CD14-positive monocyte (primary cell): ENCODE data around the gene RALGDS. TPM values are rescaled to one million over a fixed set of nuclear protein-coding genes. Genes with fewer than 3 reads are reported as not detected.

Experiments used
- DNase-seq, 3 donors: peaks; one replicate each; pipeline ENCODE4 v3.0.0-alpha.2; 2011 to 2022
- H2AFZ ChIP-seq: 2 replicates; pipeline ENCODE4 v1.6.0; 2012; ENCODE audit warnings: mild to moderate bottlenecking, low read depth, low read length, inconsistent platforms; ENCODE audit not compliant: insufficient read depth, poor library complexity, severe bottlenecking
- H3K27ac ChIP-seq, 2 donors: 1 replicate in 1 of 2; 2 replicates in 1 of 2; pipeline ENCODE4 v1.5.1; 2012 to 2013; ENCODE audit warnings: low read length in 2 of 2, control low read depth in 1 of 2, inconsistent platforms in 1 of 2, low read depth in 1 of 2, mild to moderate bottlenecking in 1 of 2
- H3K27me3 ChIP-seq, 2 donors: one replicate each; pipeline versions ENCODE4 v1.6.0 to v1.6.1; 2011 to 2013; ENCODE audit warnings: low read length in 2 of 2; ENCODE audit not compliant: control insufficient read depth in 2 of 2, insufficient read depth in 2 of 2
- H3K36me3 ChIP-seq, 2 donors: replicated peaks in 1 of 2; 1 replicate in 1 of 2; 2 replicates in 1 of 2; pipeline versions ENCODE4 v1.5.1 to v1.6.1; 2012 to 2013; ENCODE audit warnings: low read length in 2 of 2, control low read depth in 1 of 2, inconsistent platforms in 1 of 2, mild to moderate bottlenecking in 1 of 2; ENCODE audit not compliant: insufficient read depth in 2 of 2, control insufficient read depth in 1 of 2
- H3K4me1 ChIP-seq, 2 donors: 1 replicate in 1 of 2; 2 replicates in 1 of 2; pipeline versions ENCODE4 v1.5.1 to v1.6.1; 2012 to 2013; ENCODE audit warnings: low read length in 2 of 2, control low read depth in 1 of 2, inconsistent platforms in 1 of 2, mild to moderate bottlenecking in 1 of 2, moderate library complexity in 1 of 2; ENCODE audit not compliant: insufficient read depth in 2 of 2, control insufficient read depth in 1 of 2
- H3K4me2 ChIP-seq: replicated peaks from 2 replicates; pipeline ENCODE3; 2012; ENCODE audit warnings: low read length, moderate library complexity, mild to moderate bottlenecking; ENCODE audit not compliant: poor library complexity, severe bottlenecking; ENCODE audit errors: extremely low read depth
- H3K4me3 ChIP-seq, 3 experiments: fragments of 200-600 bp in 1 of 3; sonication (generic) in 1 of 3; replicated peaks in 1 of 3; 1 replicate in 2 of 3; 2 replicates in 1 of 3; pipeline ENCODE4 v1.5.1; 2011 to 2013; ENCODE audit warnings: low read length in 3 of 3, mild to moderate bottlenecking in 3 of 3, control low read depth in 2 of 3, low read depth in 2 of 3, inconsistent platforms in 1 of 3, moderate library complexity in 1 of 3
- H3K79me2 ChIP-seq: 2 replicates; pipeline ENCODE4 v1.6.0; 2012; ENCODE audit warnings: mild to moderate bottlenecking, control low read depth, inconsistent platforms, low read length, moderate library complexity; ENCODE audit not compliant: insufficient read depth
- H3K9ac ChIP-seq: 2 replicates; pipeline ENCODE4 v1.6.0; 2017; ENCODE audit warnings: low read length, mild to moderate bottlenecking; ENCODE audit not compliant: insufficient read depth, poor library complexity, severe bottlenecking
- H3K9me3 ChIP-seq, 2 donors: replicated peaks in 1 of 2; 1 replicate in 1 of 2; 2 replicates in 1 of 2; pipeline versions ENCODE4 v1.5.1 to v1.6.1; 2012 to 2013; ENCODE audit warnings: low read length in 2 of 2, control low read depth in 1 of 2; ENCODE audit not compliant: control insufficient read depth in 1 of 2, insufficient read depth in 1 of 2
- H4K20me1 ChIP-seq: 2 replicates; pipeline ENCODE4 v1.6.0; 2012; ENCODE audit warnings: mild to moderate bottlenecking, low read length, control low read depth, moderate library complexity; ENCODE audit not compliant: insufficient read depth
- H3K27ac Mint-ChIP-seq, 7 donors: one replicate each; pipeline ENCODE4 v1.8.0; 2020; ENCODE audit warnings: mild to moderate bottlenecking in 7 of 7, mixed read lengths in 7 of 7, moderate library complexity in 6 of 7, inconsistent platforms in 2 of 7
- H3K27me3 Mint-ChIP-seq, 3 donors: one replicate each; pipeline ENCODE4 v1.8.0; 2021 to 2022; ENCODE audit warnings: low read depth in 3 of 3, mild to moderate bottlenecking in 3 of 3, mixed read lengths in 3 of 3, moderate library complexity in 3 of 3, inconsistent platforms in 1 of 3
- H3K36me3 Mint-ChIP-seq, 2 donors: one replicate each; pipeline ENCODE4 v1.8.0; 2020; ENCODE audit warnings: mixed read lengths in 2 of 2, inconsistent platforms in 1 of 2, mild to moderate bottlenecking in 1 of 2
- H3K4me1 Mint-ChIP-seq: one replicate; pipeline ENCODE4 v1.8.0; 2020; ENCODE audit warnings: mild to moderate bottlenecking, mixed read lengths
- H3K4me3 Mint-ChIP-seq, 2 donors: one replicate each; pipeline ENCODE4 v1.8.0; 2020; ENCODE audit warnings: mild to moderate bottlenecking in 2 of 2, mixed read lengths in 2 of 2, moderate library complexity in 1 of 2
- H3K9me3 Mint-ChIP-seq, 7 donors: one replicate each; pipeline ENCODE4 v1.8.0; 2020 to 2022; ENCODE audit warnings: mixed read lengths in 7 of 7, mild to moderate bottlenecking in 6 of 7, moderate library complexity in 6 of 7, inconsistent platforms in 2 of 7
- WGBS: methylation state at CpG from one replicate; pipeline ENCODE4 v1.1.5; 2013; ENCODE audit warnings: missing lambda C conversion rate; ENCODE audit not compliant: insufficient coverage; 5-methylcytosine and 5-hydroxymethylcytosine counted together
- intact Hi-C, 2 donors: fragments of 100-400 bp; cut with micrococcal nuclease; formaldehyde crosslinking; loops; one replicate each; pipeline versions ENCODE4 v1.15.0 to v1.15.1; 2023
- polyA plus RNA-seq, 3 donors: library from polyadenylated mRNA; depleted of rRNA in 1 of 3; unstranded in 2 of 3; stranded (reverse) in 1 of 3; fragments of 300-500 nt in 2 of 3; fragments of >200 nt in 1 of 3; fragmentation: Illumina TruSeq in 2 of 3; gene quantifications; 1 replicate in 2 of 3; 2 replicates in 1 of 3; pipeline ENCODE4 v1.2.3, GENCODE V29; 2012 to 2021
- TF ChIP-seq, protein P1 (sequence below): fragments of 200-600 bp; IDR thresholded peaks from one replicate; pipeline ENCODE4 v1.8.0; 2022; ENCODE audit warnings: antibody characterized with exemption, mild to moderate bottlenecking

Gene RALGDS
- polyA plus RNA-seq, 3 donors = 3.5 to 63.8 (median 4.2) TPM

GRCh38 chr9:133153227-133154096, 32.4 kb upstream of the RALGDS start:
- Mint-ChIP-seq H3K27me3 (peaks cover 2 to 10% (median 4%) of the 10 kb centered on the region in 3 donors), H3K36me3 (peaks cover 29 to 47% of the 10 kb centered on the region in 2 donors), H3K27ac (peak overlapping the region in 1 of 7 donors; percentile 43), H3K4me1 (peaks cover 7% of the 10 kb centered on the region), H3K9me3 (peaks cover 0 to 1% (median 0%) of the 10 kb centered on the region in 7 donors), H3K4me3 (peak overlapping the region in 1 of 2 donors; percentile 37)
- intact Hi-C loops = no loop called here
- 79% methylated on average over 29 of the region's 36 CpGs for WGBS
- H3K36me3 ChIP-seq = peaks cover 27 to 43% of the 10 kb centered on the region in 2 donors
- H3K79me2 ChIP-seq = no peaks in the 10 kb centered on the region
- H2AFZ ChIP-seq = no peak overlapping the region
- H3K9ac ChIP-seq = no peak overlapping the region
- no peak for DNase-seq
- no peaks in the 10 kb centered on the region for H3K9me3 ChIP-seq
- TF ChIP-seq, protein P1, sequence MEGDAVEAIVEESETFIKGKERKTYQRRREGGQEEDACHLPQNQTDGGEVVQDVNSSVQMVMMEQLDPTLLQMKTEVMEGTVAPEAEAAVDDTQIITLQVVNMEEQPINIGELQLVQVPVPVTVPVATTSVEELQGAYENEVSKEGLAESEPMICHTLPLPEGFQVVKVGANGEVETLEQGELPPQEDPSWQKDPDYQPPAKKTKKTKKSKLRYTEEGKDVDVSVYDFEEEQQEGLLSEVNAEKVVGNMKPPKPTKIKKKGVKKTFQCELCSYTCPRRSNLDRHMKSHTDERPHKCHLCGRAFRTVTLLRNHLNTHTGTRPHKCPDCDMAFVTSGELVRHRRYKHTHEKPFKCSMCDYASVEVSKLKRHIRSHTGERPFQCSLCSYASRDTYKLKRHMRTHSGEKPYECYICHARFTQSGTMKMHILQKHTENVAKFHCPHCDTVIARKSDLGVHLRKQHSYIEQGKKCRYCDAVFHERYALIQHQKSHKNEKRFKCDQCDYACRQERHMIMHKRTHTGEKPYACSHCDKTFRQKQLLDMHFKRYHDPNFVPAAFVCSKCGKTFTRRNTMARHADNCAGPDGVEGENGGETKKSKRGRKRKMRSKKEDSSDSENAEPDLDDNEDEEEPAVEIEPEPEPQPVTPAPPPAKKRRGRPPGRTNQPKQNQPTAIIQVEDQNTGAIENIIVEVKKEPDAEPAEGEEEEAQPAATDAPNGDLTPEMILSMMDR = no peak
- peaks cover 42% of the 10 kb centered on the region for H4K20me1 ChIP-seq
- peaks cover 8 to 11% of the 10 kb centered on the region in 2 donors for H3K4me1 ChIP-seq
- no peaks in the 10 kb centered on the region for H3K27me3 ChIP-seq
- no peak overlapping the region for H3K4me2 ChIP-seq
- H3K27ac ChIP-seq = no peak overlapping the region
- no peak overlapping the region for H3K4me3 ChIP-seq

- no peak for DNase-seq
- intact Hi-C loops = no loop called here
- Histone ChIP-seq H3K9ac (no peak overlapping the region), H3K4me3 (no peak overlapping the region), H3K9me3 (no peaks in the 10 kb centered on the region), H3K36me3 (peaks cover 23 to 27% of the 10 kb centered on the region in 2 donors), H3K79me2 (no peaks in the 10 kb centered on the region), H3K4me2 (no peak overlapping the region), H4K20me1 (peaks cover 55% of the 10 kb centered on the region), H3K4me1 (peaks cover 21 to 25% of the 10 kb centered on the region in 2 donors), H3K27me3 (no peaks in the 10 kb centered on the region), H3K27ac (no peak overlapping the region), H2AFZ (no peak overlapping the region)
- Mint-ChIP-seq H3K9me3 (peaks cover 0 to 1% (median 0%) of the 10 kb centered on the region in 7 donors), H3K4me1 (peaks cover 21% of the 10 kb centered on the region), H3K4me3 (peak overlapping the region in 1 of 2 donors; percentile 45), H3K27ac (no peak overlapping the region), H3K36me3 (peaks cover 17 to 31% of the 10 kb centered on the region in 2 donors), H3K27me3 (peaks cover 4 to 14% (median 4%) of the 10 kb centered on the region in 3 donors)
- WGBS = 89% methylated on average over 12 of the region's 14 CpGs
- TF ChIP-seq, protein P1 = no peak
Measured at GRCh38 chr9:133151601-133152525, 30.8 kb upstream of the RALGDS start.
